Measurements from ENCODE around the gene STAG1. TPM values are rescaled to one million over a fixed set of nuclear protein-coding genes. Genes with fewer than 3 reads are reported as not detected.
"Not testable (repeated sequence)": the region's sequence is repeated elsewhere in the genome, so short reads cannot be mapped to it uniquely, and the experiment has no call there.

Gene STAG1
- total RNA-seq, 1 experiment from 2014 or later, result 34.3 TPM

DNA sequence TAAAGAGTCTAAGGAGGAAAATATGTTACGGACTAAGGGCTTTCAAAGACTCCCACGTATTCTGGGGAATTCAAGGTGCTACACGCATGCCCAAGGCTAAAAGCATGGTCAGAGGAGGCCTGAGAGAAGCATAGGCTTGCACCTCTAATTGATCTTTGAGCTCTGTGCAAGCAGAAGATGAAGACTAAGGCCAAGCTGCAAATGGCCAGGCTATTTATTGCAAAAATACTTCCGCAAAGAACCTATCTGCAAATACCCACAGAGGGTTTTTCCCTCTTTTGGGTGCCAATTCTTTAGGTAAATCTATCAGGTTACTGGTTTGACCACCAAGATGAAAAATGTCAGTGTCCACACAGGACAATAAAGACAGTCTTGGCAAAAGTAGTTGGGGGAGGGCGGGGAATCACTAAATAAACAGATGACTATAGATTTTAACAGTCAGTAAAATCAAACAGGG is 119.5 kb downstream of the STAG1 start:
- H3K4me1 ChIP-seq, result no peaks in the 10 kb centered on the region
- no peak for DNase-seq
- H3K36me3 ChIP-seq, result no peaks in the 10 kb centered on the region
- no peak overlapping the region for H3K4me3 ChIP-seq
- no peaks in the 10 kb centered on the region for H3K9me3 ChIP-seq (replicated peaks)
- no peak overlapping the region for H3K27ac ChIP-seq
- no peaks in the 10 kb centered on the region for H3K27me3 ChIP-seq

DNA sequence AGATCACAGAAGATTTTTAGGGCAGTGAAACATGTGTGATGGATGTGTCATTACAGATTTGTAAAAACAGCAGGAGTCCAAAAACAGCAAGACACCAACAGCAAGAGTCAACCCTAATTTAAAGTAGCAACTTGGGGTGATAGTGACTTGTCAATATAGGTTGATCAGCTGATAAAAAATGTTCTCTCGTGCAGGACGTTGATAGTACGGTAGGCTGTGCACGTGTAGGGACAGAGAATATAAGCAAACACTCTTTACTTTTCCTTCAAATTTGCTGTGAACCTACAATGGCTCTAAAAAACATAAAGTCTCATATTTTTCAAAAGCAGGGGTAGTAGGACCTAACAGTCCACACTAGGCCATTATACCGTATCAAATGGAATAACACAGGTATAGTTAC is 120.8 kb downstream of the STAG1 start:
- H3K27ac ChIP-seq, result no peak overlapping the region
- no peaks in the 10 kb centered on the region for H3K9me3 ChIP-seq (replicated peaks)
- H3K36me3 ChIP-seq, result no peaks in the 10 kb centered on the region
- H3K4me3 ChIP-seq, result no peak overlapping the region
- no peak for DNase-seq
- H3K4me1 ChIP-seq, result no peaks in the 10 kb centered on the region
- H3K27me3 ChIP-seq, result no peaks in the 10 kb centered on the region

DNA sequence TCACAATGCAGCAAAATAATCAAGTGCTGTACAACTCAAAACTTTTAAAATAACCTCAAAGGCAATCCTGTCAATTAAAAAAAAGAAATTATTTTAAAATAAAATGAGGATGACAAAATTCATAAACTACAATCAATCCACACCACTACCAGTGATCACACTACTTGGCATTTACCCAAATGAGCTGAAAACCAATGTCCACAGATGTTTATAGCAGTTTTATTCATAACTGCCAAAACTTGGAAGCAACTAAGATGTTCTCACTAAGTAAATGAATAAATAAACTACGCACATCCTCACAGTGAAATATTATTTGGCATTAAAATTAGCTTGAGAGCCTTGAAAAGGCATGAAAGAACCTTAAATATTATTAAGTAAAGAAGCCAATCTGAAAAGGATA is 121.3 kb downstream of the STAG1 start:
- H3K36me3 ChIP-seq, result no peaks in the 10 kb centered on the region
- H3K27ac ChIP-seq, result no peak overlapping the region
- no peaks in the 10 kb centered on the region for H3K4me1 ChIP-seq
- no peak for DNase-seq
- no peaks in the 10 kb centered on the region for H3K27me3 ChIP-seq
- no peaks in the 10 kb centered on the region for H3K9me3 ChIP-seq (replicated peaks)
- no peak overlapping the region for H3K4me3 ChIP-seq

DNA sequence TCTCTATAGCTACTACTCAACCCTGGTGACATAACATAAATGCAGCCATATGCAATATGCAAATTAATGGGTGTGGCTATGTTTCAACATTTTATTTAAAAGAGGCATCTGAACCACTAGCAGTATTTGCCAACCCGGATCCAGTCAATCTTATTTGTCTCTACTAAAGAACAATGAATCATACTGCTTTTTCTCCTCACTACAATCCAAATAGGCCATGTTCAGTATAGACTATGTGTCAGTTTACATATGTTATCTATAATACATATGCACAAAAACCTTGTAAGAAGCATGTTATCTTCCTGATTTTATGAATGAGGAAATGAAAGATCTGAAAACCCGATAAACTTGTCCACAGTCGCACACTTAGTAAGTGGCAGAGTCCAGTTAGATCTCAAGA is 125.7 kb downstream of the STAG1 start:
- Histone ChIP-seq H3K27me3 (no peaks in the 10 kb centered on the region), H3K9me3 (replicated peaks) (no peaks in the 10 kb centered on the region), H3K27ac (no peak overlapping the region), H3K36me3 (no peaks in the 10 kb centered on the region), H3K4me1 (no peaks in the 10 kb centered on the region), H3K4me3 (no peak overlapping the region)
- DNase-seq, result no peak

DNA sequence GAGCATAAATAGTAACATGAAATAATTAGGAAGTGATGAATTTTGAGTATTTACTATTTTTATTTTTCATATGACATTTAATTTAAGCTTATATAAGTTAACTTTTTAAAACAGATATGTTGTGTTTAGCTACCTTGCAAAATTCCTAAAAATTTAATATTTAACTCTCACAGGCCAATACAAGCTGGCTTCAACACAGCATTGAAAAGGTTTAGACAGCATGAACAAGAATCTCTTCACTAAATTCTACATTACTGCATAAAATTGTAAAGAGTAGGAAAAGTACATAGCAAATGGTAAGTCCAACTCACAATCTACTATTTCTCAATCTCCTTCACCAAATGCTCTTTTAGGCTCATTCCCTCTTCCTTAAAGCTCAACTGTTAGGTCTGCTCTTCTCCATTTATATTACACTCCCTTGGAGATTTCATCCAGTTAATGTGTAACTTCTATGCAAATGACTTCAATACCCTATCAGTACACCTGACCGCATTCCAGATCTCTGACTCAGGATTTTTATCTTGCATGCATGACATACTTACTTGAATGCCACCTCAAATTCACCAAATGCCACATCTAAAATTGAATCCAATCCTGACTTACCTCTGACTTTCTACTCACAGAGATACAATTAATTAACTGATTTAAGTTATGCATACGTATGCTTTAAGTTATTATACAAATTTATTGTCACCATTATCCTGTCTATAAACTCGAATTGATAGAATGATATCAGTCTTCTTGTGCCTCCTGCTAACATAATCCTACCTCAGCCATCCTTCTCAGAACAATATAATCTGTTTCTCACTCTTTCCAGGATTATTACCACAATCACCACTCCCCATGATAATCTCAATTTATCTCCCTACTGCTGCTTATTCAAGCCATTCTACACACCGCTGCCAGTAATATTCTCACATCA is 127.0 kb downstream of the STAG1 start:
- Histone ChIP-seq H3K27me3 (no peaks in the 10 kb centered on the region), H3K36me3 (no peaks in the 10 kb centered on the region), H3K9me3 (replicated peaks) (no peaks in the 10 kb centered on the region), H3K27ac (no peak overlapping the region), H3K4me3 (no peak overlapping the region), H3K4me1 (no peaks in the 10 kb centered on the region)
- no peak for DNase-seq

DNA sequence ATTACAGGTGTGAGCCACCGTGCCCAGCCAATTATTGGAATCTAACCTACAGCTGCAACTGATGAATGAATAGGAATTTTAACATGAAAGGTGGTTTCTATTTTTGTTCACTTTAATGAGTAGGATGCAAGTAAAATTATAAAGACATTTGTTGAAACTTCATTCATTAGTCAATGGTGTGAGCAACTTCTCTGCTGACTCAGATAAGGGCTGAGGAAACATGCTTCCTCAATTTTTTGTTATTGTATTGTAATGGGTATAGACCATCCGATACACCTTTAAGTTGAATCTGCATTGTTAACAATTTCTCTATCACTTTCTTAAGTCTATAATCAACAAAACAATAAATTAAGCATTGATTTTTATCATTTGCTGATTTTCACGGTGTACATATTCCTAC is 127.8 kb downstream of the STAG1 start:
- no peak overlapping the region for H3K4me3 ChIP-seq
- H3K27me3 ChIP-seq, result no peaks in the 10 kb centered on the region
- no peak for DNase-seq
- H3K4me1 ChIP-seq, result no peaks in the 10 kb centered on the region
- H3K27ac ChIP-seq, result no peak overlapping the region
- peaks cover 1% of the 10 kb centered on the region; the same call in 1 of the 2 replicates for H3K36me3 ChIP-seq
- no peaks in the 10 kb centered on the region for H3K9me3 ChIP-seq (replicated peaks)

DNA sequence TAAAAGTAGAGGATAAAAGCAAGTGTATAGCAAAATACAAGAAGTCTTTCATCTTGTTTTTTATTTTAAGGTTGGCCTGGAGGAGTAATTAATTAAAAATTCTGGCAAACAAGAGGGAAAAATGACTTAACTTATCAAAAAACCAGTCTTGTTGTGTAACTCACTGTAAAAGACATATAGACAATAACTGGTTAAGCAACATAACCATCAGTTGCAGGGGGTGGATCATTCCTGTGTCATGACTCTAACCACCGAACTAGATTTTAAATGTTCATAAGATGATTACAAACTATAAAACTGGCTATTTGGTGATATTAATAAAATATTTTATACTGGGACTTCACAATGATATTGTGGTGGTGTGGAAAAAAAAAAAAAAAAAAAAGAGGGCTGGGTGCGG is 130.6 kb downstream of the STAG1 start:
- no peaks in the 10 kb centered on the region for H3K27me3 ChIP-seq
- H3K36me3 ChIP-seq, result peaks cover 6% of the 10 kb centered on the region; the same call in 1 of the 2 replicates
- H3K4me3 ChIP-seq, result no peak overlapping the region
- no peak overlapping the region for H3K27ac ChIP-seq
- DNase-seq, result no peak
- H3K4me1 ChIP-seq, result no peaks in the 10 kb centered on the region
- H3K9me3 ChIP-seq (replicated peaks), result no peaks in the 10 kb centered on the region

DNA sequence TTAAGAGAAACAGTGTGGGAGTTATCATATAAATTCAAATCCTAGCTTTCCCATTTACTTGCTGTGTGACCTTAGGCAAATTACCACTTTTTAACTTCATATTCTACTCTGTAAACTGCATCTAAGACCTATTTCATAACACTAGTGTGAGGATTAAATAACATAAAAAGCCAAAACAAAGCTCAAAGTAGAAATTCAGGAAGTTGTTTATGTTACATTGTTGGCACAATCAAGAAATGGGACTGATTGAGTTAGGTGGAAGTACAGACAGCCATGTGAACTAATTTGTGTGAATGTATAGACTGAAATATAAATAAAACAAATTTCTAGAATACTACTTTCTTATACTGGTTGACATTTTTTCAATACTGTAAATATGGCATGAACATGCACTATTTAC is 131.7 kb downstream of the STAG1 start:
- no peak for DNase-seq
- H3K4me1 ChIP-seq, result no peaks in the 10 kb centered on the region
- no peaks in the 10 kb centered on the region for H3K9me3 ChIP-seq (replicated peaks)
- H3K36me3 ChIP-seq, result peaks cover 7% of the 10 kb centered on the region; the same call in 1 of the 2 replicates
- no peaks in the 10 kb centered on the region for H3K27me3 ChIP-seq
- H3K27ac ChIP-seq, result no peak overlapping the region
- no peak overlapping the region for H3K4me3 ChIP-seq

DNA sequence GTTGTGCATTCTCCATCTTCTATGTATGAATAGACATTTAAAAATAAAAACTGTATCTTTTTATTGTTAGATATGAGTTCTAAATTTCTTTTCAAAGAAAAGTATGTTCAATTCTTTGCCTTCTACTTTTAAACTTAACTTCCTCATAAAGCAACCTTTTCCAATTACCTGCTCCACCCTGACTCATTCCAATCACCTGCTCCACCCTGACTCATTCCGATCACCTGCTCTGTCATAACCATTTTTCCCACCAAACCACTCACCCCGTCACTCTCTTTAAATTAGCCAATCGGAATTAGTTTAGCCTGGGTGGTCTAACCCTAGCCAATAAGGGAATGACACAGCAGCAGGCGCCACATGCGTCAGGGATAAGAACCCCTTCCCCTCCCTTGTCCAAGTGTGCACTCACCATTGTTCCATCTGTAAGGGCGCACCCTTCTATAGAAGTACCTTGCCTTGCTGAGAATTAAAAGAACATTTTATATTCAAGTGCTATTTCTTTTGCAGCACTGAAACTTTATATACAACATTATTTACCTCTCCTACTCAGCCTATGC is 134.1 kb downstream of the STAG1 start:
- not testable (repeated sequence) for H3K4me1 ChIP-seq; H3K27me3 ChIP-seq; H3K4me3 ChIP-seq; DNase-seq; H3K36me3 ChIP-seq; H3K9me3 ChIP-seq (replicated peaks); H3K27ac ChIP-seq

DNA sequence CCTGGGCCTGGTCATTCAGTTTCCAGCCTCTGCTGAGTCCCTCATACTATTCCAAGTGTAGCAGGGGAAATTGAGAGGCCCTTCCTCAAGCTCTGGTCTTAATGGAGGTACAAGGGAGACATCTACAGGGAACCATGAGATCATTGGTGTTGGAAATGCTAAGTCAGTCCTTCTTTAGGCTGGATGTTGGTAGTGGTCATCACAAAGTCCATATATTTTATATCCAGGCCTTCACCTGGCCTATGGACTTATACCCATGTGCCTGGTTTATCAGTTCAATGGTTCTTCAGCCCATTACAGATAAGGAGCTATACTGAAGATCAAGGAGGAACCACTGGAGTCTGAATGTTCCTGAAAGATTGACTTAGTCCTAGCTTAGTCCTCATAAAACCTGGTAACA is 135.0 kb downstream of the STAG1 start:
- no peaks in the 10 kb centered on the region; the same call in 1 of the 2 replicates for H3K9me3 ChIP-seq (replicated peaks)
- H3K27me3 ChIP-seq, result no peaks in the 10 kb centered on the region
- H3K4me1 ChIP-seq, result no peaks in the 10 kb centered on the region
- peaks cover 7% of the 10 kb centered on the region; the same call in 1 of the 2 replicates for H3K36me3 ChIP-seq
- H3K4me3 ChIP-seq, result no peak overlapping the region
- DNase-seq, result peak in 1 of 2 experiments; percentile 26
- H3K27ac ChIP-seq, result no peak overlapping the region

DNA sequence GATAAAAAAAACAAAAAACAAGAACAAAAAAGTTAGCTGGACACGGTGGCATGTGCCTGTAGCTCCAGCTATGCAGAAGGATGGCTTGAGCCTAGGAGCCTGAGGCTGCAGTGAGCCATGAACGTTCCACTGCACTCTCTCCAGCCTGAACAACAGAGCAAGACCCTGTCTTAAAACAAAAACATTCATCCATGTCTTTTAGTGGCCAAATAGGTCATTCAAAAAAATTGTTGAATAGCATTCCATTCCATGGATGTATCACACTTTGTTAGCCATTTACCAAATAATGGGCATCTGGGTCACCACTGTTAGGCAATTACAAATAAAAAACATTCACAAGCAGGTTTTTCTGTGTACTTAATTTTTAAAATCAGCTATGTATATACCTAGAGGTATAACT is 139.7 kb downstream of the STAG1 start:
- Histone ChIP-seq H3K4me1 (no peaks in the 10 kb centered on the region), H3K27ac (no peak overlapping the region), H3K27me3 (no peaks in the 10 kb centered on the region), H3K4me3 (no peak overlapping the region), H3K36me3 (peaks cover 3% of the 10 kb centered on the region; the same call in 1 of the 2 replicates), H3K9me3 (replicated peaks) (no peaks in the 10 kb centered on the region; the same call in 1 of the 2 replicates)
- no peak for DNase-seq

DNA sequence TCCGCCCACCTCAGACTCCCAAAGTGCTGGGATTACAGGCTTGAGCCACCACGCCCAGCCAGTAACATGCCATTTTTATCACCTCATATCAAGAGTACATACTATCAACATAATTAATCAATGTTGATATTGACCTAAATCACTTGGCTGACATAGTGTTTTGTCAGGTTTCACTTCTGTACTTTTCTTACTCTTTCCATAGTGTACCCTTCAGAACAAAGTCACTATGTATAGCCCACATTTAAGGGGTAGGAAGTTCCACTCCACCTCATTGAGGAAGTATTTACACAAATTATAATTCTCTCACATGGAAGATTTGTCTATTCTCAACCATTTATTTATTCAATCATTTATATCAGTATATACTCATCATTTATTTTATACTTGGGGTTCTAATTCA is 145.2 kb downstream of the STAG1 start:
- DNase-seq, result no peak
- no peaks in the 10 kb centered on the region for H3K27me3 ChIP-seq
- no peaks in the 10 kb centered on the region for H3K4me1 ChIP-seq
- no peak overlapping the region for H3K4me3 ChIP-seq
- no peaks in the 10 kb centered on the region for H3K9me3 ChIP-seq (replicated peaks)
- H3K36me3 ChIP-seq, result peaks cover 5% of the 10 kb centered on the region
- H3K27ac ChIP-seq, result no peak overlapping the region

DNA sequence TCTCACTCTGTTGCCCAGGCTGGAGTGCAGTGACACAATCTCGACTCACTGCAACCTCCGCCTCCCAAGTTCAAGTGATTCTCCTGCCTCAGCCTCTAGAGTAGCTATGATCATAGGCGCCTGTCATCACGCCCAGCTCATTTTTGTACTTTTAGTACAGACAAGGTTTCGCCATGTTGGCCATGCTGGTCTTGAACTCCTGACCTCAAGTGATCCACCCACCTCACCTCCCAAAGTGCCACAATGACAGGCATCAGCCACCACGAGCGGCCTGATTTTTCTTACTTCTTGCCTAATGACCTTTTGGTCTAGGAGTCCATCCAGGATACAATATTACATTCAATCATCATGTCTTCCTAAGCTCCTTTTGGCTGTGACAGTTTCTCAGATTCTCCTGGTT is 146.0 kb downstream of the STAG1 start:
- not testable (repeated sequence) for H3K4me3 ChIP-seq; H3K27me3 ChIP-seq; H3K36me3 ChIP-seq; DNase-seq; H3K4me1 ChIP-seq; H3K9me3 ChIP-seq (replicated peaks); H3K27ac ChIP-seq

DNA sequence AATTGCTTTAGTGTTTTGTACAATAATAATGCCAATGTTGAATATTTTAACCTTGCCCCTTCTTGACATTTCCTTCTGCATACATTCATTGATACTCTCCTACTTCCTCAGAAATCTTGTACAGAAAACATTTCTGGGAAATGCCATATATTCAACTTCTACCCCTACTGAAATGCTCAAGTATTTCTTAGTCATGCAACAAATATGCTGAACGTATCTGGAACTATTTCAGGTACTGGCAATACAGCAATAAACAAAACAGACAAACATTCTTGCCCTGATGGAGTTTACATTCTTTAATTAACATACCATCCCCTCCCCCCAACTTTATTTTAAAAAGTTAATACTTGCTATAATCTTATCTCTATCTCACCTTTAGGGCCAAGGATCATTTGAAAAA is 147.2 kb downstream of the STAG1 start:
- no peak for DNase-seq
- Histone ChIP-seq H3K4me1 (no peaks in the 10 kb centered on the region), H3K4me3 (no peak overlapping the region), H3K27ac (no peak overlapping the region), H3K27me3 (no peaks in the 10 kb centered on the region), H3K36me3 (peaks cover 9% of the 10 kb centered on the region), H3K9me3 (replicated peaks) (no peaks in the 10 kb centered on the region)

DNA sequence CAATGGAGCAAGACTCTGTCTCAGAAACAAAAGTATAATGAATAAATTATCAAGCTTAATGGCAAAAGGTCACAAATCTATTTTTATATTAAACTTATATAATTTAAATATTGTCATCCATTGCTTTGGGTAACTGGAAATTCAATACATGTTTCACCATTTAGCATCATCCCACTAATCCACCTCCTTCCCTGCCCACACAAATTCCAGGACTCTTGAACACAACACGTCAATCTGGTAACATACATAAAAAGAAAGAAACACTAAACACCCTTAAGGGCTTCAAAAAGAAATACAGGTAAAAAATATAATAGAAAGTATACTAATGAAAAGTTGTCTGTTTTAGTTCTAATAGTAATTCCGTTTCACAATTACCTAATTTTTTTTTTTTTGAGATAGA is 149.4 kb downstream of the STAG1 start:
- no peak for DNase-seq
- H3K27ac ChIP-seq, result no peak overlapping the region
- H3K27me3 ChIP-seq, result no peaks in the 10 kb centered on the region
- H3K4me1 ChIP-seq, result no peaks in the 10 kb centered on the region
- H3K4me3 ChIP-seq, result no peak overlapping the region
- peaks cover 14% of the 10 kb centered on the region for H3K36me3 ChIP-seq
- H3K9me3 ChIP-seq (replicated peaks), result no peaks in the 10 kb centered on the region
